Smooth muscle cell (in vitro differentiated cells): ENCODE results near the gene RTRAF. TPM values are rescaled to one million over a fixed set of nuclear protein-coding genes. Genes with fewer than 3 reads are reported as not detected.

Source experiments
- DNase-seq: peaks from one replicate; lab custom pipeline; 2025; ENCODE audit not compliant: unreplicated experiment; lab: John Stamatoyannopoulos, UW
- H2AFZ ChIP-seq: fragments of 200-600 bp; sonication (generic); 2 replicates; pipeline ENCODE4 v1.6.0; 2016; ENCODE audit warnings: antibody characterized with exemption, low read depth, mild to moderate bottlenecking
- H3F3A ChIP-seq: fragments of 200-600 bp; sonication (generic); 2 replicates; pipeline ENCODE4 v1.6.0; 2017; ENCODE audit warnings: antibody characterized with exemption, low read depth
- H3K27ac ChIP-seq: fragments of 200-600 bp; sonication (generic); 2 replicates; pipeline ENCODE4 v1.5.1; 2016; ENCODE audit warnings: low read depth, mild to moderate bottlenecking
- H3K27me3 ChIP-seq: fragments of 200-600 bp; sonication (generic); 2 replicates; pipeline ENCODE4 v1.6.1; 2016; ENCODE audit warnings: low read depth, mild to moderate bottlenecking
- H3K36me3 ChIP-seq: fragments of 200-600 bp; sonication (generic); 2 replicates; pipeline ENCODE4 v1.5.1; 2016; ENCODE audit warnings: low read depth
- H3K4me1 ChIP-seq: fragments of 200-600 bp; sonication (generic); 2 replicates; pipeline ENCODE4 v1.5.1; 2016; ENCODE audit warnings: low read depth
- H3K4me2 ChIP-seq: fragments of 200-600 bp; sonication (generic); 2 replicates; pipeline ENCODE4 v1.6.0; 2016; ENCODE audit warnings: mild to moderate bottlenecking
- H3K4me3 ChIP-seq: fragments of 200-600 bp; sonication (generic); 2 replicates; pipeline ENCODE4 v1.5.1; 2016; ENCODE audit warnings: mild to moderate bottlenecking
- H3K79me2 ChIP-seq: fragments of 200-600 bp; sonication (generic); 2 replicates; pipeline ENCODE4 v1.6.0; 2016; ENCODE audit warnings: low read depth, mild to moderate bottlenecking
- H3K9ac ChIP-seq: fragments of 200-600 bp; sonication (generic); 2 replicates; pipeline ENCODE4 v1.6.0; 2016; ENCODE audit warnings: low read depth
- H3K9me3 ChIP-seq: fragments of 200-600 bp; sonication (generic); replicated peaks from 2 replicates; pipeline ENCODE4 v1.5.1; 2016; ENCODE audit warnings: low read depth
- H4K20me1 ChIP-seq: fragments of 200-600 bp; sonication (generic); 2 replicates; pipeline ENCODE4 v1.6.0; 2016; ENCODE audit warnings: low read depth
- CTCF ChIP-seq: fragments of 200-600 bp; sonication (generic); IDR thresholded peaks from 2 replicates; pipeline ENCODE4 v1.5.1; 2017; ENCODE audit warnings: borderline replicate concordance, mild to moderate bottlenecking, antibody characterized with exemption; ENCODE audit not compliant: insufficient read depth, poor library complexity, severe bottlenecking
- WGBS: methylation state at CpG from one replicate; pipeline ENCODE4 v1.1.7; 2016; ENCODE audit warnings: low lambda C conversion rate; 5-methylcytosine and 5-hydroxymethylcytosine counted together
- polyA plus RNA-seq: library from polyadenylated mRNA; unstranded; fragments of >200 nt; fragmentation: Nextera tagmentation; extraction: Ambion mirVana; gene quantifications from 2 replicates; pipeline ENCODE4 v1.2.1, GENCODE V29; 2016
- total RNA-seq: library from RNA; depleted of rRNA; stranded (reverse); fragments of >200 nt; gene quantifications from 2 replicates; pipeline ENCODE4 v1.2.3, GENCODE V29; 2014

The RTRAF gene
- total and polyA plus RNA-seq, 2 experiments from 2014 or later, result 163 to 218 TPM

DNA sequence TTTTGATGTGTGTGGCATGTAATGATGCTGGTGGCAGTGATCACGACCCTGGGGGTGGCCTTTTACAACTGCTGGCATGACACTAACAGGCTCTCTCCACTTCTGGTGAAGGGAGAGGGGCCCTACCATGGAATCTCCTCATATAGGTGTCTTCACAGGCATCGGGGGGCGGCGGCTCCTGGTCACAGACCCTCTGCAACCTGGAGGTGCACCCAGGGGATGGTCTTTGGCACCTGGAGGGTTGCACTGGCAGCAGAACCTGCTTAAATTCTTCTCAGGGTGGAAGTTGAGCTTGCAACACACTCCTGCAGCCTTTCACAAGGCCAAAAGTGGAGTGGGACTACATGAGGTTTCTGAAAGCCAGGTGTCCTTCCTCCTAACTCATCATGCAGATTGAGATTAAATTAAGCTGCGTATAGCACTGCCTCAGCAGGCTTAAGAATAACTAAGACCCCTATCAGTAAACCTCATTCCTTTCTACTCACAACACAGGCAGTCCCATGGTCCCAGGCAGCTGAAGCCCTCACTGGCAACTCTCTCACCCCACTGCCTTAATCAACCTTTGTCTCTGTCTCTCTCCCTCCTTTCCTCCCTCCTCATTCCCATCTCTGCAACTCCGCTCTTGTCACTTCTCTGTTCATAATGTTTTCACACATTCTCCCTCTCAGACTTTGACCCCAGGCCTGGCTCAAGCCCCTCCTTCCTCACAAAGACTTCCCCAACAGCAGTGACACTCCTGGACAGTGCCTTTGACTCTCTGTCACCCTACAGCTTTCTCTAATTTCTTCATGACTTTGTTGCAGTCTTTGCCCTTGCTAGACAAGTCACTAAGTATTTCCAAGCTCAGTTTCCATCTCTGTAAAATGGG is 60.6 kb downstream of the RTRAF start:
- H3K9ac ChIP-seq, result no peak overlapping the region
- H3F3A ChIP-seq, result peaks cover 11% of the 10 kb centered on the region
- no peaks in the 10 kb centered on the region for H3K27me3 ChIP-seq
- H3K9me3 ChIP-seq, result no peaks in the 10 kb centered on the region
- H3K4me2 ChIP-seq, result no peak overlapping the region
- WGBS, result 74% methylated on average over 6 of the region's 6 CpGs
- DNase-seq, result no peak
- peaks cover 13% of the 10 kb centered on the region for H3K4me1 ChIP-seq
- no peak for TF ChIP-seq CTCF
- H3K4me3 ChIP-seq, result no peak overlapping the region
- H3K79me2 ChIP-seq, result peaks cover 56% of the 10 kb centered on the region
- H2AFZ ChIP-seq, result no peak overlapping the region
- H3K36me3 ChIP-seq, result no peaks in the 10 kb centered on the region
- peak overlapping the region; percentile 78 for H3K27ac ChIP-seq
- peaks cover 17% of the 10 kb centered on the region for H4K20me1 ChIP-seq

DNA sequence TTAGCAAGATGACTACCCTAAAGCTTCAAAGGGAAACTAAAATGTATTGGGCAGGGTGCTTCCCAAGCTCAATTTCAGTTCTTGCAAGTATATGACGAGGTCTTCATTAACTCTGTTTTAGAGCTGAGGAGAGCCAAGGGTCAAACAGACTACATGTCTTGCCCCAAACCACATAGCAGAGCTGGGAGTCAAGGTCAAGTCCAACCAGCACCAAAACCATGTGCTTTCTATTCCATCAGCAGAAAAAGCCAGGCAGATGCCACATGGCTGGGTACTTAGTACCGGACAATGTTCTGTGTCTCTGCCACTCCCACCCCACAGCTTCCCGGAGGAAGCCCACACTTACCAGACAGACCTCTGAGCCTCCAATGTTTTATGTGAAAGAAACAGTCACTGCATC is 61.9 kb downstream of the RTRAF start:
- TF ChIP-seq CTCF, result no peak
- peaks cover 69% of the 10 kb centered on the region for H3K79me2 ChIP-seq

GRCh38 chr14:52051871-52052270 is 62.5 kb downstream of the RTRAF start:
- peak overlapping the region; percentile 6 for H3K9ac ChIP-seq
- TF ChIP-seq CTCF, result no peak

More for the DNA sequence above, 61.9 kb downstream of the RTRAF start:
- Histone ChIP-seq H3K4me1 (peaks cover 15% of the 10 kb centered on the region), H3K4me3 (no peak overlapping the region), H2AFZ (no peak overlapping the region), H3F3A (peaks cover 17% of the 10 kb centered on the region), H3K4me2 (peak overlapping the region; percentile 67), H3K9ac (peak overlapping the region; percentile 6), H3K36me3 (no peaks in the 10 kb centered on the region), H3K27ac (peak overlapping the region; percentile 78), H3K9me3 (no peaks in the 10 kb centered on the region), H3K27me3 (no peaks in the 10 kb centered on the region), H4K20me1 (peaks cover 15% of the 10 kb centered on the region)
- 32% methylated on average over 3 of the region's 3 CpGs for WGBS
- no peak for DNase-seq

More at GRCh38 chr14:52051871-52052270, 62.5 kb downstream of the RTRAF start:
- Histone ChIP-seq H3K9me3 (no peaks in the 10 kb centered on the region), H3F3A (peaks cover 17% of the 10 kb centered on the region), H3K36me3 (no peaks in the 10 kb centered on the region), H3K27me3 (no peaks in the 10 kb centered on the region), H3K4me3 (no peak overlapping the region), H3K79me2 (peaks cover 69% of the 10 kb centered on the region), H3K4me2 (peak overlapping the region; percentile 67), H3K4me1 (peaks cover 15% of the 10 kb centered on the region), H3K27ac (peak overlapping the region; percentile 78), H2AFZ (no peak overlapping the region), H4K20me1 (peaks cover 15% of the 10 kb centered on the region)
- DNase-seq, result no peak
- WGBS, result 24% methylated on average over 2 of the region's 2 CpGs
